Upper lobe of left lung (tissue), 4 donors: ENCODE data around the gene SH3BP5.

Experiments
- POLR2A ChIP-seq, 4 donors: fragments of 450-650 bp; IDR thresholded peaks; one replicate each; pipeline ENCODE4 v1.5.1; 2016 to 2017; ENCODE audit warnings: antibody characterized with exemption in 4 of 4, mild to moderate bottlenecking in 2 of 4
- POLR2AphosphoS5 ChIP-seq, 2 donors: sonication (generic); formaldehyde crosslinking; IDR thresholded peaks; one replicate each; pipeline ENCODE4 v1.5.1; 2017; ENCODE audit warnings: antibody characterized with exemption in 2 of 2

GRCh38 chr3:15287565-15288330, 44.6 kb downstream of the SH3BP5 start:
- TF ChIP-seq POLR2A (IDR thresholded peaks at IDR 0.05) (peak in 1 of 4 donors; percentile 51), POLR2AphosphoS5 (IDR thresholded peaks at IDR 0.05) (peak; percentile 70 to 97)
